Measurements from ENCODE around the gene USH2A. TPM values are rescaled to one million over a fixed set of nuclear protein-coding genes. Genes with fewer than 3 reads are reported as not detected.

The USH2A gene
- total RNA-seq, 1 donor from 2014 or later, result not detected

- Histone ChIP-seq H3K4me3 (no peak overlapping the region), H3K27me3 (no peaks in the 10 kb centered on the region), H3K36me3 (peaks cover 30% of the 10 kb centered on the region), H3K27ac (no peak overlapping the region), H3K4me1 (no peaks in the 10 kb centered on the region), H3K9me3 (no peaks in the 10 kb centered on the region)
- no peak for TF ChIP-seq CTCF (IDR thresholded peaks at IDR 0.05)
- ATAC-seq (no peak), DNase-seq (no peak)
- intact Hi-C loops (cut with DNase I), result no loop called here
Observed at GRCh38 chr1:215584389-215584788, 838.9 kb downstream of the USH2A start.

- no peak for TF ChIP-seq CTCF (IDR thresholded peaks at IDR 0.05)
- Histone ChIP-seq H3K36me3 (peaks cover 41% of the 10 kb centered on the region), H3K4me3 (no peak overlapping the region), H3K9me3 (no peaks in the 10 kb centered on the region), H3K4me1 (no peaks in the 10 kb centered on the region), H3K27ac (no peak overlapping the region), H3K27me3 (no peaks in the 10 kb centered on the region)
- intact Hi-C loops (cut with DNase I), result no loop called here
- DNase-seq (no peak), ATAC-seq (peak; percentile 46)
Observed at GRCh38 chr1:215583185-215583749, 840.0 kb downstream of the USH2A start.

- no peak for TF ChIP-seq CTCF (IDR thresholded peaks at IDR 0.05)
Observed at GRCh38 chr1:215581896-215582295, 841.4 kb downstream of the USH2A start.

More at GRCh38 chr1:215581896-215582295, 841.4 kb downstream of the USH2A start:
- DNase-seq, result no peak
- Histone ChIP-seq H3K4me3 (no peak overlapping the region), H3K9me3 (no peaks in the 10 kb centered on the region), H3K4me1 (no peaks in the 10 kb centered on the region), H3K27me3 (no peaks in the 10 kb centered on the region), H3K36me3 (peaks cover 50% of the 10 kb centered on the region), H3K27ac (no peak overlapping the region)
- ATAC-seq, result no peak
- intact Hi-C loops (cut with DNase I), result no loop called here
